ENCODE results near the gene AOAH. TPM values are rescaled to one million over a fixed set of nuclear protein-coding genes. Genes with fewer than 3 reads are reported as not detected.

Gene AOAH
- total RNA-seq, 4 donors from 2014 or later = 0.17 to 1.8 (median 1.6) TPM

- no peaks in the 10 kb centered on the region for H3K36me3 ChIP-seq
- no peaks in the 10 kb centered on the region for H3K4me1 ChIP-seq
- ATAC-seq = no peak
- no peaks in the 10 kb centered on the region for H3K27me3 ChIP-seq
- intact Hi-C loops (cut with DNase I; ENCODE audit: low total_unique reads) (no loop called here), in situ Hi-C loops (cut with MboI; ENCODE audit: low sequenced_read_pairs in 4 of 4) (no loop called here)
- no peak for DNase-seq
- no peak overlapping the region for H3K27ac ChIP-seq
- H3K9me3 ChIP-seq = no peaks in the 10 kb centered on the region
- TF ChIP-seq CTCF (IDR thresholded peaks at IDR 0.05 in 4 of 5, conservative IDR thresholded peaks at IDR 0.05 in 1 of 5) = no peak
- TF ChIP-seq POLR2A (IDR thresholded peaks at IDR 0.05) = no peak
- no peak overlapping the region for H3K4me3 ChIP-seq
Observed at GRCh38 chr7:36606153-36606975, 117.9 kb downstream of the AOAH start.

- Histone ChIP-seq H3K9me3 (no peaks in the 10 kb centered on the region), H3K27ac (no peak overlapping the region), H3K4me1 (no peaks in the 10 kb centered on the region), H3K36me3 (no peaks in the 10 kb centered on the region), H3K27me3 (no peaks in the 10 kb centered on the region), H3K4me3 (no peak overlapping the region)
- no peak for DNase-seq
- intact Hi-C loops (cut with DNase I; ENCODE audit: low total_unique reads) = no loop called here
- in situ Hi-C loops (cut with MboI; ENCODE audit: low sequenced_read_pairs in 4 of 4) = no loop called here
- ATAC-seq = no peak
- no peak for TF ChIP-seq CTCF (IDR thresholded peaks at IDR 0.05 in 4 of 5, conservative IDR thresholded peaks at IDR 0.05 in 1 of 5)
- no peak for TF ChIP-seq POLR2A (IDR thresholded peaks at IDR 0.05)
Observed at GRCh38 chr7:36605261-36606051, 118.8 kb downstream of the AOAH start.

- no peaks in the 10 kb centered on the region for H3K36me3 ChIP-seq
- DNase-seq (no peak), ATAC-seq (no peak)
- intact Hi-C loops (cut with DNase I; ENCODE audit: low total_unique reads) = no loop called here
- no peaks in the 10 kb centered on the region for H3K4me1 ChIP-seq
- no peak for TF ChIP-seq CTCF (IDR thresholded peaks at IDR 0.05 in 4 of 5, conservative IDR thresholded peaks at IDR 0.05 in 1 of 5)
- TF ChIP-seq POLR2A (IDR thresholded peaks at IDR 0.05) = no peak
- in situ Hi-C loops (cut with MboI; ENCODE audit: low sequenced_read_pairs in 4 of 4) = no loop called here
- H3K9me3 ChIP-seq = no peaks in the 10 kb centered on the region
- no peaks in the 10 kb centered on the region for H3K27me3 ChIP-seq
- no peak overlapping the region for H3K4me3 ChIP-seq
- H3K27ac ChIP-seq = no peak overlapping the region
Observed at GRCh38 chr7:36604806-36605205, 119.5 kb downstream of the AOAH start.

- Histone ChIP-seq H3K36me3 (no peaks in the 10 kb centered on the region), H3K27me3 (no peaks in the 10 kb centered on the region), H3K27ac (no peak overlapping the region), H3K4me3 (no peak overlapping the region), H3K4me1 (no peaks in the 10 kb centered on the region), H3K9me3 (no peaks in the 10 kb centered on the region)
- intact Hi-C loops (cut with DNase I; ENCODE audit: low total_unique reads) (no loop called here), in situ Hi-C loops (cut with MboI; ENCODE audit: low sequenced_read_pairs in 4 of 4) (no loop called here)
- no peak for TF ChIP-seq CTCF (IDR thresholded peaks at IDR 0.05 in 4 of 5, conservative IDR thresholded peaks at IDR 0.05 in 1 of 5)
- TF ChIP-seq POLR2A (IDR thresholded peaks at IDR 0.05) = no peak
- DNase-seq (no peak), ATAC-seq (no peak)
Observed at GRCh38 chr7:36602934-36603887, 121.1 kb downstream of the AOAH start.
